ENCODE results near the gene CRADD. TPM values are rescaled to one million over a fixed set of nuclear protein-coding genes. Genes with fewer than 3 reads are reported as not detected.

CRADD gene
- polyA plus RNA-seq, 4 donors: 11.6 to 13.6 (median 12.7) TPM

DNA sequence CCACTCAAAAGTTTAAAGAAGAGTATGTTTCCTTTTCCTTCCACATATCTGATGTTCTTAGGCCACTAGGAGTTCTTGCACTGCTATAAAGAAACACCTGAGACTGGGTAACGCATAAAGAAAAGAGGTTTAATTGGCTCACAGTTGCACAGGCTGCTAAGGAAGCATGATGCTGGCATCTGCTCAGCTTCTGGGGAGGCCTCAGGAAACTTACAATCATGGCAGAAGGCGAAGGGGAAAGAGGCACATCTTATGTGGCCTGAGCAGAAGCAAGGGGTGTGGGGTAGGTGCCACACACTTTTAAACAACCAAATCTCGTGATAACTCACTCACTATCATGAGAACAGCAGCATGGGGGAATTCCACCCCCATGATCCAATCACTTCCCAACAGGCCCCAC, 7.7 kb upstream of the CRADD start:
- no peak for DNase-seq (ENCODE audit: low read depth in 4 of 4, low spot score in 2 of 4)

DNA sequence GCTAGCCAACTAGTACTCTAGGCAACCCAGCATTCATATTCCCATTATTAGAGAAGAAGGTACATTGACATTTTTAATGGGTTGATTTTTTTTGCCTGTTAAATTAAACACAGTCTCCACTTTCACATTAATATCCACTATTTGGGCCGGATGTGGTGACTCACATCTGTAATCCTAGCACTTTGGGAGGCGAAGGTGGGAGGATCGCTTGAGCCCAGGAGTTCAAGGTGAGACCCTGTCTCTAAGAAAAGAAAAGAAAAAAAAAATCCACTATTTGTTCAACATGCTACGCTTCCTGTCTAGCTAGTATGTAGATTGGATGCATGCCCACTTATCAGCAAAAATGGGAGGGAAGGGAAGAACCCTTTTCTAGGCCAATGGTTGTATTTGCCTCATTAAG, 7.1 kb upstream of the CRADD start:
- no peak for DNase-seq (ENCODE audit: low read depth in 4 of 4, low spot score in 2 of 4)

DNA sequence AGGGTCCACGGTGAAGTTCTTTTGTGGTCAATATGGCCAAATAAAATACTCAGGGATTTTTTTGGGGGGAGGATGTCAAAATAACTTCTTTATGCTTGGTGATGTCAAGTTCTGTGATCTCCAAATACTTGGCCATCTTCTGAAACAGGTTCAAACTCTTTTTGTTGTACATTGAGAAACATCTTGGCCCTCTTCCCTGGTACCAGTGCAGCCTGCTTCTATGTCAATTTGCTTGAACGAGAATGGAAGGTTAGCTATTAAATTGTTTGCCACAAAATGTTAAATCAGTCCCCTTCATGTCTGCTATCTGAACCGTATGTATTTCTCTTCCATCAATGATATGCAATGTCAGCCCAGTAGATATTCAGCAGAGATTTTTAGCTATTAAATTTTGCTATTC, 6.1 kb upstream of the CRADD start:
- no peak for DNase-seq (ENCODE audit: low read depth in 4 of 4, low spot score in 2 of 4)

DNA sequence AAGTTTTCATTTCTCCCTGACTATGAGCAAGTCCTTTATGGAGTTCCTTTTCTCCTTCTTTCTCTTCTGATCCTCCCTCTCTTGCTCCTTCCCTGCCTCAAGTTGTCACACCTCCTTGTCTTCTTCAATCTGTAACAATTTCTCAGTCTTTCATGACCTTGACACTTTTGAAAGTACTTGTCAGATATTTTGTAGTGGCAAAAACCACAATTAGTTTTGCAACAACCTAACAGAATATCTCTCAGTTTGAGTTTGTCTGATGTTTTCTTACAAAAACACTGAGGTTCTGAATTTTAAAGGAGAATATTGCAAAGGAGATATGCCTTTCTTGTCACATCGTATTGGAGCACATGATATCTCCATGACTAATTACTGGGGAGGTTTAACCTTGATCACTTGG, 4.1 kb upstream of the CRADD start:
- DNase-seq (ENCODE audit: low read depth in 4 of 4, low spot score in 2 of 4): no peak

DNA sequence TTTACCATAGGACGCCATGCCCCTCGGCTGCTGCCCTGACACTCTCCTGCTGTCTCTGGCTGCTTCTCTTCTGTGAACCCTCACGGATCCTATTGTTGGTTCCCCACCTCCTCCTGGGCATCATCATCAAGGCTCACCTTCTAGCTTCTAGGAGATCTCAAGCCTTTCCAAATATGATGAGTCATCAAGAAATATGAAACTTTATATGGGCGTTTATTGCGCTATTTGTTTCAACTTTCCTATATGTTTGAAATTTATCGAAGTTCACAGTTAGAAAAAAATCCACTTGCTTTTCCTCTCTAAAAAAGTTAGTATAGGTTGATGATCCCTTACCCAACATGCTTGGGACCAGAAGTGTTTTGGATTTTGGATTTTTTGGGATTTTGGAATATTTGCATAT, 2.8 kb upstream of the CRADD start:
- no peak for DNase-seq (ENCODE audit: low read depth in 4 of 4, low spot score in 2 of 4)

DNA sequence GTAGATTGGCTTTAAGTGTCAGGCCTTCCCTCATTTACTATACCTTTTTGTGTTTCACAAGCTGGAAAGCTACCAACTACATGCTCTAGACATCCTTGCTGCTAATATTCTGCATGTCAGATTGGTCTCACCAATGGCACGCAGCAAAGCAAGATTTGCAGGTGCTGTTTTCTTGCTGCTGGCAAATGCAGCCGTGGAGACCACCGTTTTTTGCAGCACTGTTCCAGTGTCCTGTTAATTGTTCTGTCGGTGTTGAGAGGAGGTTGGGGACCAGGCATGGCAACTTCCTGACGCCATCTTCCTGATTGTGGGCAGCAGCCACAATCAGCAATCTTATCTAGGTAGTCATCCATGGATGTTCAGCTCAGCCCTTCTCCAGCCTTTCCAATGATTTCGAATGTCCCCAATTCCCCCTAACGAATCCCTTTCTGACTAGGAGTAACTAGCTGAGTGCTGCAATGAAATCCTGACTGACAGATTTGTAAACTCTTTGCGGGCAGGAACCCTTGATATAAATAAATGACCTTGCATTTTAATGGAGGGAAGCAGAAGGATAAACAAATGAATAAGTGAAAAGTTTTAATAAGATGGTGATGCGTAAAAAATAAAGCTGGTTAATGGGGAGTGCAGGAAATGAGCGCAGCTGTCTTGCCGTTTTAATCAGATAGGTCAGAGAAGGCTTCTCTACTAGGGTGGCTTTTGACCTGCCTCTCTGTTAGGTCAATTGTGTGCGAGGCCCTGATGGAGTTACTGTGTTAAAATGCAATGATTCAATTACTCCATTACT, 574 bp upstream of the CRADD start:
- no peak for DNase-seq (ENCODE audit: low read depth in 4 of 4, low spot score in 2 of 4)

DNA sequence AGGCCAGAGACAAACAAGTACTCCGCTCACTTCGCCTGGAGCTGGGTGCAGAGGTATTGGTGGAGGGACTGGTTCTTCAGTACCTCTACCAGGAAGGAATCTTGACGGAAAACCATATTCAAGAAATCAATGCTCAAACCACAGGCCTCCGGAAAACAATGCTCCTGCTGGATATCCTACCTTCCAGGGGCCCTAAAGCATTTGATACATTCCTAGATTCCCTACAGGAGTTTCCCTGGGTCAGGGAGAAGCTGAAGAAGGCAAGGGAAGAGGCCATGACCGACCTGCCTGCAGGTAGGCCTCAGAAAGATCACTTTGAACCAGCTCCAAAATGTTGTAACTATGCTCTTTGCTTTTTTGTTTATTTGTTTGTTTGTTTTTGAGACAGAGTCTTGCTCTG, 1.6 kb downstream of the CRADD start:
- DNase-seq (ENCODE audit: low read depth in 4 of 4, low spot score in 2 of 4): no peak

DNA sequence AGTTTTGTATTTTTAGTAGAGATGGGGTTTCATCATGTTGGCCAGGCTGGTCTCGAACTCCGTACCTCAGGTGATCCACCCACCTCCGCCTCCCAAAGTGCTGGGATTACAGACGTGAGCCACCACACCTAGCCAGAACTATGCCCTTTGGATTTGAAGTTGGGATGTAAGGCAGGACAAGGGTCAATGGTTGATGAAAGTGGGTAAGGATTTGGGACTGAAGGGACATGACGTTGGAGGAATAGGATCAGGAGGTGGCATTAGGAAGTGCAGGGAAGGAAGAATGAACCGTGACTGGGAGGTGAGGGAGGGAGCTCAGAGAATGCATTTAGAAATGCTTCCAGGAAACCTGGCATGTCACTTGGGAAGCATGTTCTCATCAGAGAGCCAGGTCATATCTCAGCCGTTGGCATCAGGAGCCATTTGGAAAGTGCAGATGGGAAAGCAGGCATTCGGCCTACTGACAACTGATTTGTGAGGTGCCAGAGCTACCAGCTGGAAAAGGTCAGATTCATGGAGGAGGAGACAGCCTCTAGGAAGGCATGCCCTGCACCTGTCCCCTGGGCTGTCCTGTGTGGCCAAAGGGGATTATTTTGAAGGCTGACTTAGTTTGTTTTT, 2.2 kb downstream of the CRADD start:
- DNase-seq (ENCODE audit: low read depth in 4 of 4, low spot score in 2 of 4): no peak

DNA sequence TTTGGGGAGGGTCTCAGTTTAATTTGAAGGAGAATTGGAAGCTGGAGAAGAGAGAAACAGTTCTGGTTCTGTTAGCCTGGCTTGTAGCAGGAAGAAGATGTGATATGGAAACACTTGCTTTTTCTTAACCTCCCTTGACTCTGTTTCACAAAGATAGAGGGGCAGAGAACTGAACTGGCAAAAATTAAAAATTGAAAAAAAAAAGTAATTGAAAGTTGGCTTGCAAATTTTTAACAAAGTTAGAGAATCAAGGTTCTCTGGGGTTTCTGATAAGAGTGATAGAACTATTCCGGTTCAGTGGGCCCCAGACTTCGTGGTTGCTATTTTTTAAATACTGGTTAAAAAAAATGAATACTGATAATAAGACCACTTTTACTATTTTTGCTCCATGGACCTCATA, 2.8 kb downstream of the CRADD start:
- DNase-seq (ENCODE audit: low read depth in 4 of 4, low spot score in 2 of 4): no peak

DNA sequence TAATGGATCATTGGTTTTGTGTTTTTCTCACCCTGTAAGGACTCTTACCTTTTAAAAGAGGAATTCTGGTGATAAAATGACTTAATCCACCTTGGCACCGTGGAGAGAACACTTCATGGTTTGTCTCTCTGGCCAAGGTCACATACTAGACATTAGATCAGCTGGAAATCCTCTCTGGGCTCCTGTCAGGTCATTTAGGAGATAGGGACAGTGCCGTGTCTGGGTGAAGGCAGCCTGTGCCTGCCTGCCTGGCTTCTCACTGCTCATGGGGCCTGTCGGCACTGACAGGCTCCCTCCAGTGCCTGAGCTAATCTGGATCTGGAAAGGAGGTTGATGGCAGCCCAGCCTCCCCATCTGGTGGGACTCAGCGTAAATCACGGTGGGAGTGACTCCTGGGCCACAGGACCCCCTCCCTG, 5.7 kb downstream of the CRADD start:
- no peak for DNase-seq (ENCODE audit: low read depth in 4 of 4, low spot score in 2 of 4)

DNA sequence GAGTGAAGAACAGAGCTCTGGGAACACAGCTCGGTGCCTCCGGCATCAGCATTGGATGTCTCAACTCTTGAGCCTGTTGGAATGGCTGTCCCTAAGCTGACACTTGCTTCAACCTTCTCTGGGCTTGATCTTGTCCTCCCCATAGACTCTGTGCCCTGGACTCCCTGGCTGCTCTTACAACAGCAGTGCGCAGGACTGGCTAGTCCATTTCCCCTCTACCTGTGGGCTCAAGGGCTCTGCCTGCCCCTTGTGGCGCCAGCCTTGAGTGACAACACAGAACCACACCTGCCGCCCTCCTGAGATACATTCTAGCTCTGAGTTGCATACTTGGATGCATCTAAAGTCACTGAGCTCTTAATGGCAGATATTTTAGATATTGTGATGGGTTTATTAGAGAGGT, 6.2 kb downstream of the CRADD start:
- DNase-seq (ENCODE audit: low read depth in 4 of 4, low spot score in 2 of 4): no peak

DNA sequence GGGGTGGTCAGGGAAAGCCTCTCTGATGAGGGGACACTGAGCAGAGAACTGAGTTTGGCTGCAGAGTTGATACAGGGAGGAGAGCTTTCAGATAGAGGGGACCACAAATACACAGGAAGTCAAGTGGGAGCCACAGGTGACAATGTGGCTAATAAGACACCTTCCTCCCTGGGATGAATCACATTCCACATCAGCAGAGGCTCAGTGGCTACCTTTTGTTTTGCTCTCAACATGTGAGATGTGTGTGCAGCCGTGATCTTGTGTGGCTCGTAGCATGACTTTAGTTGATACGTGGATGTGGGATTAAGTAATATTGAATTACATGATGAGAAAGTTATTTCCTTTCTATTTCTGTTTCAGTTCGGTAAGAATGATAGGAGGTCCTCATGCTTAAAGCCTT, 7.5 kb downstream of the CRADD start:
- DNase-seq (ENCODE audit: low read depth in 4 of 4, low spot score in 2 of 4): no peak

DNA sequence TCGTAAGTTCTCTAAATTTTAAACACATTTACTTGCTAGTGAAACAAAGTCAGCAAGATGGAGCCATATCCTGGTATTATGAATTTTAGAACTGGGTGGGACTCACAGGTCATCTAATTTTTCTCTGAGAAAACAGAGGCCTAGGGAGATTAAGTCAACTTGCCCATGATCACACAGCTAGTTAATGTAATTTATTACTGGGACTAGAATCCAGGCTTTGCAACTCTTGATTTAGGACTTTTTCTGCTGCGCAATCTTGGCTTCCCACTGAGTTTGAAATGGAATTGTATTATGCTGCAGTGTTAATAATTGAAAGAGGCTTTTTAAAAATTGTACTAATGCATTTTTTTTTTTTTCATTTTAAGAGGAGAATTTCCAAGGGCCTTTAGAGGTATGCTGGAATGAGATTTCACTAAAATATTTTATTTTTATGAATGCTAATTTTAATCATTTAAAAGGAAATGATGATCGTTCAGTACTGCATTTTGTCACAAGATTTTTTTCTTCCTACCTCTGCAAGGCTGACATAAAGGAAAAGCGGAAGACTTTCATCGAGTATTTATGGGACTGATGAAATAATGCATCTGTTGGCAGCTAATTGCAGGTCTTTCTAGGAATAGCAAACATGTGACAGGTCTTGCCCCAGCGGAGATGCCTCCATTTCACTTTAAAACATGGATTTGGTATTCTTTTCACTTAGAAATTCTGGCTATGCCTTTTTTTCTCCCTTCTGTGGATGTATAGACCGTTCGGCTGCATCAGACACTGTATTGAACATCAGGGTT, 9.6 kb downstream of the CRADD start:
- DNase-seq (ENCODE audit: low read depth in 4 of 4, low spot score in 2 of 4): no peak

DNA sequence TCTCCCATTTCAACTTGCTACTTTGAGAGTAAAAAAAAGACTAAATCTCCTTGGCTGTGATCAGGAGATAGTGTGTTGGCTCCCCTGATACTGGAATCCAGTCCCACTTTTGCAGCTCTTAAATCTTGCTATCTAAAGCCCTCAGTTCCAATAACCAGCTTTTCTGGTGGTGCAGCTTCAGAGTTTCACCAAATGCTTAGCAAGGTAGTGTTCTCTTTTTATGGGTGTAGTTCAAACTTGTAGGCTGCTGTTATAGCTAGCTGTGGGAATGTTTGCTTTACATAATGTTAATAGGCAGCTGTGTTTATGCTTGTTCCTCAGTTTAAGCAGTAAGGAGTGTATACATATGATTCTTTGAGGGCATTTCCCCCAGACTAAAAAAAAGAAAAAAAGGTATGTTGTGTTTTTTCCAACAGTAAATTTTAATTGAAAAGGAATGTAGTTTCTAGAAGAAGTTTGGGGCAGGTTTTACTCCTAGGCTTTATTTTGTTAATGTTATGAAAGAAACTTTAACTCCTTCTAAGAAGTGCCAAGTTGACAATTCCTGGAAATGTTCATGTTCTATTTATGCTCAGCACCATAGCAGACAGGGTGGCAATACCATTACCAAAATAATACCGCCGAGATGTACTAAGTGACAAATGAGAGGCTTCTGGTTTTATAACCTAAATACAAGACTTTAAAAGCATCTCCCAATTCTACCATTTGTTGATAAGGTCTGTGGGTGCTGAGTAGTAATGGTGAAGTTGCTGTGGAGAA, 12.1 kb downstream of the CRADD start:
- no peak for DNase-seq (ENCODE audit: low read depth in 4 of 4, low spot score in 2 of 4)

DNA sequence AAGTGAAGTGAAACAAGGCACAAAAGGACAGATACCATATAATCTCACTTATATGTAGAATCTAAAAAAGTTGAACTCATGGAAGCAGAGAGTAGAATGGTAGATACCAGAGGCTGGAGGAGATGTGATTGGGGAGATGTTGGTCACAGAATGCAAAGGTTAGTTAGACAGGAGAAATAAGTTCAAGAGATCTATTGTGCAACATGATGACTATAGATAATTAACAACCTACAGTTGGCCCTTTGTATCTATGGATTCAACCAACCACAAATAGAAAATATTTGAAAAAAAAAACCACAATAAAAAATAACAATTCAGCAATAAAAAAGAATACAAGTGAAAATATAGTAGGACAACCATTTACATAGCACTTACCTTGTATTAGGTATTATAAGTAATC, 19.3 kb downstream of the CRADD start:
- no peak for DNase-seq (ENCODE audit: low read depth in 4 of 4, low spot score in 2 of 4)

DNA sequence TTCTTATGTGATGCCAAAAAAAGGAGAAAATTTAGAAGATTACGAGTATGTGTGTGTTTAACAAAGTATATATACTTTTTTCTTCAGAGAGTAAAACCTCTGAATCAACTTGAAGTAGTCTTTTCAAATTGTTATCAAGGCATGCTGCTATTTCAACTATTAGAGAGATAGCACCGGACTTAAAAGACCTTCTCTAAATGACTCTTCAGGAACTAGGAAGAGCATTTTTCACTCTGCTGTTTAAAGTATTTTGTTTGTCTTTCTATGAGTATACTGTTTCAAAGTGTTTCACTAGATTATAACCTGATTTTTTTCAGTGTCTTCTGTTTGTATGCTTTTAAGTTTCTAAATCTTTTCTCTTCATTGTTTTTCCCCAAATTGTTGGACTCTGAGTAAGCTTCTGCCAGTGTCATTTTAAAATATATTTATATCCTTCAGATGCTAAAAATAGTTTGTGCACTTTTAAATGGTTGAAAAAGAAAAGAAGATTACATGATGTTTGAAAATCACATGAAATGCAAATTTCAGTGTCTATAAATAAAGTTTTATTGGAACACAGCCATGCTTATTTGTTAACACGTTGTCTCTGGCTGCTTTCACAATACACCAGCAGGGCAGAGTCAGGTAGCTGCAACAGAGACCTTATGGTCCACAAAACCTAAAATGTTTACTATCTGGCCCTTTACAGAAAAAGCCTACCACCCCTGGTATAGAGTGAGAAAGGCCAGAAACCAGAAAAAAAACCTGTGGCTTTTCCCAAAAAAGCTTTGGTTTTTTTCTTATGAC, 21.3 kb downstream of the CRADD start:
- no peak for DNase-seq (ENCODE audit: low read depth in 4 of 4, low spot score in 2 of 4)

DNA sequence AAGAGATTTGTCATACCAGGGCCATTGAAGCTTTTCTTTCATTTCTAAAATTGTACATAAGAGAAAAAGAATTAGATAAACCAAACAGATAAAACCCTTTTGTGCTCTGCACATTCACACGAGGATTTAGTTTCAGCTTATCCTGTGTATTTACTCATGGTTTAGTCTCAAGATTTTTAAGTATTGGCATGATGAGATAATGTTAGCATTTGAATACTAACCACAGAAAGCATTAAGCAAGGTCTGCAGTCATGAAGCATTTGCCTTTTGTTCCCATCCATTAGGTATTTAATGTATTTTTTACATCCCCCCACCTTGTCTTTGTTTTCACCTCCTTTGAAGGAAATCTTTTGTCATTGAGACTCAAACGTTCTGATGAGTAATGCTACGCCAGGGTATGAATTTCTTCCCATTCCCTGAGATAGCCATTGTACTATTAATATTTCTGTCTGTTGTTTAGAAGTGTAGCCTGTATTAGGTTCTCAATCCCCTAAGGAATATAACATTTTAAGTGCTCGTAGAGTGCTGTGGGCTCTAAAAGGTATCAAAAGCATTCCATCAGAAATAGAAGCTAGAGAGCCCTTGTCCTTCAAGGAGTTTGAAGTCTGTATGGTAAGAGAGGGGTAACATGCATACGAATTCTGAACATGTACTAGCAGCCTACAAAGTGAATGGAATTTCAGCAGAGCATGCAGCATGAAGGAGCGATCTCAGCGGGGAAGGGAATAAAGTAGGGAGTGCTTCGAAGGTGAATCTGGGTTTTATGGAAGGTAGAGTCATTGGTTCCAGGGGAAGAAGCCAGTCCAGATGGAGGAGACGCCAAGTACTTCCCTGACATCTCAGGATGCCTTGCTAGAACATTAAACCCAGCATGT, 22.3 kb downstream of the CRADD start:
- no peak for DNase-seq (ENCODE audit: low read depth in 4 of 4, low spot score in 2 of 4)

DNA sequence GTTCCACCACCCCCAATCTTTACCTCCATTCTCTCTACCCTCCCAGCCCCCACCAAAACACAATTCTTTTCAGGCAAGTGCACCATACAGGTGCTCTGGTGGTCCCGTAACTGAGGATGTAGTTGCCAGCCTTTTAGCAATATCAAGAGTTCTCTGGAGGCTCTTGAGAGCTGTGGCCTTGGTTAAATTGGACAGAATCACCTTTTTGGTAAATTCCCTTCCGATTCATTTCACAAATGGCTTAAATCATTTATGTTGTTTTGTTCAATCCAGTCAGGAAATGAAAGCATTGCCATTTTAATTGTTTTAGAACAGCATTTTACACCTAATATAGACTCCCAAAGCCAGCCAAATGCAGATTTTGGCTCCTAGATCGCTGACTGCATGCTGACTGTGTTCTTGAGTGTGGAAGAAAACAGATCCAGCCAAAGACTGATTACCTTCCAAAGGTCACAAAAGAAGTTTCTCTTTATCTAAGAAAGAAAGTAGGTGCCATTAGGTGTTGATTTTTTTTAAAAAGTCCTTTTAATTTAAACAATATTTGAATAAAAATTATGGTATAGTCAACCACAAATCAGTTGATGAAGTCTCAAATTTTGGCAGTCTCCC, 25.6 kb downstream of the CRADD start:
- no peak for DNase-seq (ENCODE audit: low read depth in 4 of 4, low spot score in 2 of 4)

DNA sequence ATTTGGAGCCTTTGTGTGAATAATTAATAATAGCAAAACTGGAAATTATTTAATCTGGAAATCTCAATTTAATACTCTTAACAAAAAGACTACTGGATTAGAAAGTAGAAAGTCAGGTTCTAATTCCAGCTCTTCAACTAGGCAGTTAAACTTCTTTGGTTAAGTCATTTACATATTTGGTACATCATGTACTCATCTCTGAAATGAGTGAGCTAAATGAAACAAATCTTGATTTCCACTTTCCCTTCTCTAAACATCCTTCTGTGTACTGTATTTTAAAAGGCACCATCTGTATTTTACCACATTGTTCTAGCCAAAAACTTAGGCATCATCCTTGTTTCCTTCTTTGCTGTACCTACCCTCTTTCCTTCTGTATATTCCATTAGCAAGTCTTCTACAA, 26.9 kb downstream of the CRADD start:
- no peak for DNase-seq (ENCODE audit: low read depth in 4 of 4, low spot score in 2 of 4)

All from left renal cortex interstitium (tissue), 4 donors.